Astrocyte (in vitro differentiated cells and primary cell): ENCODE data around the gene FAM83D. TPM values are rescaled to one million over a fixed set of nuclear protein-coding genes. Genes with fewer than 3 reads are reported as not detected.

Experiments used
- DNase-seq: peaks from one replicate; pipeline ENCODE4 v3.0.0-alpha.2; 2010; ENCODE audit warnings: low read depth
- FAIRE-seq: peaks from 2 replicates; lab custom pipeline; 2011; peaks lifted over from hg19 to GRCh38; lab: Jason Lieb, UNC
- H2AFZ ChIP-seq: 2 replicates; pipeline ENCODE4 v1.6.0; 2012; ENCODE audit warnings: low read depth, low read length, inconsistent platforms
- H3K27ac ChIP-seq: 2 replicates; pipeline ENCODE4 v1.5.1; 2011; ENCODE audit warnings: low read depth, low read length, inconsistent platforms
- H3K27me3 ChIP-seq: 2 replicates; pipeline ENCODE4 v1.6.0; 2011; ENCODE audit warnings: low read length, inconsistent platforms; ENCODE audit not compliant: insufficient read depth
- H3K36me3 ChIP-seq: 2 replicates; pipeline ENCODE4 v1.5.1; 2011; ENCODE audit warnings: low read length, inconsistent platforms; ENCODE audit not compliant: insufficient read depth
- H3K4me1 ChIP-seq: 2 replicates; pipeline ENCODE4 v1.5.1; 2011; ENCODE audit warnings: low read length, inconsistent platforms; ENCODE audit not compliant: insufficient read depth
- H3K4me2 ChIP-seq: 2 replicates; pipeline ENCODE4 v1.6.0; 2012; ENCODE audit warnings: low read length, inconsistent platforms
- H3K4me3 ChIP-seq: 2 replicates; pipeline ENCODE4 v1.5.1; 2011; ENCODE audit warnings: low read depth, mild to moderate bottlenecking, low read length, inconsistent platforms; ENCODE audit not compliant: insufficient read depth
- H3K79me2 ChIP-seq: 2 replicates; pipeline ENCODE4 v1.6.0; 2012; ENCODE audit warnings: mild to moderate bottlenecking, low read length, inconsistent platforms; ENCODE audit not compliant: insufficient read depth
- H3K9ac ChIP-seq: 2 replicates; pipeline ENCODE4 v1.6.0; 2012; ENCODE audit warnings: mild to moderate bottlenecking, low read length, inconsistent platforms
- H3K9me3 ChIP-seq: 2 replicates; pipeline ENCODE4 v1.5.1; 2012; ENCODE audit warnings: low read depth, mild to moderate bottlenecking, low read length, inconsistent platforms; ENCODE audit not compliant: insufficient read depth
- H4K20me1 ChIP-seq: 2 replicates; pipeline ENCODE4 v1.6.0; 2012; ENCODE audit warnings: low read length, inconsistent platforms; ENCODE audit not compliant: insufficient read depth
- H3K27ac Mint-ChIP-seq: one replicate; pipeline ENCODE4 v1.8.0; 2021; ENCODE audit warnings: mild to moderate bottlenecking, mixed read lengths; ENCODE audit not compliant: unreplicated experiment
- H3K27me3 Mint-ChIP-seq: one replicate; pipeline ENCODE4 v1.8.0; 2021; ENCODE audit warnings: low read depth, mixed read lengths; ENCODE audit not compliant: unreplicated experiment
- H3K36me3 Mint-ChIP-seq: one replicate; pipeline ENCODE4 v1.8.0; 2021; ENCODE audit warnings: low read depth, mixed read lengths; ENCODE audit not compliant: unreplicated experiment
- H3K4me1 Mint-ChIP-seq: one replicate; pipeline ENCODE4 v1.8.0; 2021; ENCODE audit warnings: low read depth, mixed read lengths; ENCODE audit not compliant: unreplicated experiment
- H3K4me3 Mint-ChIP-seq: one replicate; pipeline ENCODE4 v1.8.0; 2021; ENCODE audit warnings: mild to moderate bottlenecking, moderate library complexity, mixed read lengths; ENCODE audit not compliant: unreplicated experiment
- H3K9me3 Mint-ChIP-seq: one replicate; pipeline ENCODE4 v1.8.0; 2021; ENCODE audit warnings: mild to moderate bottlenecking, mixed read lengths; ENCODE audit not compliant: unreplicated experiment
- EZH2 ChIP-seq: IDR thresholded peaks from 2 replicates; pipeline ENCODE4 v1.6.1; 2012; ENCODE audit warnings: mild to moderate bottlenecking, low read length, inconsistent platforms; ENCODE audit not compliant: insufficient read depth
- total RNA-seq: library from RNA; stranded (reverse); gene quantifications from 2 replicates; pipeline ENCODE4 v1.2.1, GENCODE V29; 2021
- TF ChIP-seq, protein P1 (sequence below): IDR thresholded peaks from 2 replicates; pipeline ENCODE4 v1.5.1; 2011; ENCODE audit warnings: low read depth, mild to moderate bottlenecking, inconsistent platforms, low read length, moderate library complexity; ENCODE audit not compliant: insufficient read depth

FAM83D gene
- total RNA-seq, 1 donor from 2014 or later: 3.3 TPM

DNA sequence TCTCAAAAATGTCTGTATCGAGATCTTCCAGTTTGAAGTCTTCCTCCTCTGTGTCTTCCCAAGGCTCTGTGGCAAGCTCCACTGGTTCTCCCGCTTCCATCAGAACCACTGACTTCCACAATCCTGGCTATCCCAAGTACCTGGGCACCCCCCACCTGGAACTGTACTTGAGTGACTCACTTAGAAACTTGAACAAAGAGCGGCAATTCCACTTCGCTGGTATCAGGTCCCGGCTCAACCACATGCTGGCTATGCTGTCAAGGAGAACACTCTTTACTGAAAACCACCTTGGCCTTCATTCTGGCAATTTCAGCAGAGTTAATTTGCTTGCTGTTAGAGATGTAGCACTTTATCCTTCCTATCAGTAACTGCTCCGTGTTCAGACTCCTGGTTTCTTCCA is 25.9 kb downstream of the FAM83D start:
- Histone ChIP-seq H4K20me1 (no peaks in the 10 kb centered on the region), H3K4me3 (no peak overlapping the region), H3K27me3 (no peaks in the 10 kb centered on the region), H3K4me1 (no peaks in the 10 kb centered on the region), H3K9ac (no peak overlapping the region), H3K27ac (no peak overlapping the region), H3K9me3 (no peaks in the 10 kb centered on the region), H3K4me2 (no peak overlapping the region), H2AFZ (no peak overlapping the region), H3K79me2 (peaks cover 8% of the 10 kb centered on the region), H3K36me3 (peaks cover 5% of the 10 kb centered on the region)
- Mint-ChIP-seq H3K4me3 (no peak overlapping the region), H3K36me3 (no peaks in the 10 kb centered on the region), H3K9me3 (no peaks in the 10 kb centered on the region), H3K27ac (no peak overlapping the region), H3K27me3 (no peaks in the 10 kb centered on the region), H3K4me1 (no peaks in the 10 kb centered on the region)
- FAIRE-seq (no peak), DNase-seq (no peak)
- no peak for TF ChIP-seq EZH2
- TF ChIP-seq, protein P1, sequence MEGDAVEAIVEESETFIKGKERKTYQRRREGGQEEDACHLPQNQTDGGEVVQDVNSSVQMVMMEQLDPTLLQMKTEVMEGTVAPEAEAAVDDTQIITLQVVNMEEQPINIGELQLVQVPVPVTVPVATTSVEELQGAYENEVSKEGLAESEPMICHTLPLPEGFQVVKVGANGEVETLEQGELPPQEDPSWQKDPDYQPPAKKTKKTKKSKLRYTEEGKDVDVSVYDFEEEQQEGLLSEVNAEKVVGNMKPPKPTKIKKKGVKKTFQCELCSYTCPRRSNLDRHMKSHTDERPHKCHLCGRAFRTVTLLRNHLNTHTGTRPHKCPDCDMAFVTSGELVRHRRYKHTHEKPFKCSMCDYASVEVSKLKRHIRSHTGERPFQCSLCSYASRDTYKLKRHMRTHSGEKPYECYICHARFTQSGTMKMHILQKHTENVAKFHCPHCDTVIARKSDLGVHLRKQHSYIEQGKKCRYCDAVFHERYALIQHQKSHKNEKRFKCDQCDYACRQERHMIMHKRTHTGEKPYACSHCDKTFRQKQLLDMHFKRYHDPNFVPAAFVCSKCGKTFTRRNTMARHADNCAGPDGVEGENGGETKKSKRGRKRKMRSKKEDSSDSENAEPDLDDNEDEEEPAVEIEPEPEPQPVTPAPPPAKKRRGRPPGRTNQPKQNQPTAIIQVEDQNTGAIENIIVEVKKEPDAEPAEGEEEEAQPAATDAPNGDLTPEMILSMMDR: no peak

DNA sequence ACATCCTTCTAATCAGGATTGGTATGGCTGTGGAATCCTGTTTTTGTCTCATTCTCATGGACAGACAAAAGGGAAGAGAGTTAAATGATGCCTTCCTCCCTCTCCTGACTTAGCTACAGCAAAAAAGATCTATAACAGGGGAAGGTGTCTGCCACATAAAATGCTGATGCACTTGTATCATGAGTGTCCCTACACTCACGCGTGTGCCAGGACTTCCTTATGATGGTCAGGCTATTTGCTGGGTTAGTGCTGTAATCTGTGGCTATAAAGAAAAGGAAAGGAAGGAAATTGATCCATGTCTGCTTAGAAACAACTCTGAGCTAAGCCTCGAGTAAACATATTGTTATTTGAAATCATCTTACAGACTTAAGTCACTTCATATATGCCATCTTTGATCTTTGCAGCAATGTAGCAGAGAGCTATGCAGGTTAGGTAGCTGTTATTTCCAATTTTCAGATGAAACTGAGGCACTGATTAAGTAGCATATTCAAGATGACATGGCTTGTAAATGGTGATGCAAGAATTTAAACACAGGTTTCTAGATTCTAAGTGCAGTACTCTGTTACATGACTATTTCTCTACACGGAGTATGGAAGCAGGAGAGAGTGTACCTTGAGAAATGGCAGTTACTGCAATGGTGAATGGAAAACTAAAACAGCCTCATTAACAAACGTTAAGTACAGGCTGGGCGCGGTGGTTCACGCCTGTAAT is 27.6 kb downstream of the FAM83D start:
- Mint-ChIP-seq H3K4me3 (no peak overlapping the region), H3K27ac (no peak overlapping the region), H3K36me3 (no peaks in the 10 kb centered on the region), H3K4me1 (no peaks in the 10 kb centered on the region), H3K9me3 (no peaks in the 10 kb centered on the region), H3K27me3 (no peaks in the 10 kb centered on the region)
- H3K4me2 ChIP-seq: no peak overlapping the region
- H3K4me1 ChIP-seq: no peaks in the 10 kb centered on the region
- no peak overlapping the region for H2AFZ ChIP-seq
- no peak overlapping the region for H3K4me3 ChIP-seq
- peaks cover 8% of the 10 kb centered on the region for H3K79me2 ChIP-seq
- no peak overlapping the region for H3K9ac ChIP-seq
- H4K20me1 ChIP-seq: no peaks in the 10 kb centered on the region
- TF ChIP-seq EZH2: no peak
- TF ChIP-seq, protein P1: no peak
- no peaks in the 10 kb centered on the region for H3K27me3 ChIP-seq
- DNase-seq (no peak), FAIRE-seq (no peak)
- H3K9me3 ChIP-seq: no peaks in the 10 kb centered on the region
- peaks cover 5% of the 10 kb centered on the region for H3K36me3 ChIP-seq
- H3K27ac ChIP-seq: no peak overlapping the region

DNA sequence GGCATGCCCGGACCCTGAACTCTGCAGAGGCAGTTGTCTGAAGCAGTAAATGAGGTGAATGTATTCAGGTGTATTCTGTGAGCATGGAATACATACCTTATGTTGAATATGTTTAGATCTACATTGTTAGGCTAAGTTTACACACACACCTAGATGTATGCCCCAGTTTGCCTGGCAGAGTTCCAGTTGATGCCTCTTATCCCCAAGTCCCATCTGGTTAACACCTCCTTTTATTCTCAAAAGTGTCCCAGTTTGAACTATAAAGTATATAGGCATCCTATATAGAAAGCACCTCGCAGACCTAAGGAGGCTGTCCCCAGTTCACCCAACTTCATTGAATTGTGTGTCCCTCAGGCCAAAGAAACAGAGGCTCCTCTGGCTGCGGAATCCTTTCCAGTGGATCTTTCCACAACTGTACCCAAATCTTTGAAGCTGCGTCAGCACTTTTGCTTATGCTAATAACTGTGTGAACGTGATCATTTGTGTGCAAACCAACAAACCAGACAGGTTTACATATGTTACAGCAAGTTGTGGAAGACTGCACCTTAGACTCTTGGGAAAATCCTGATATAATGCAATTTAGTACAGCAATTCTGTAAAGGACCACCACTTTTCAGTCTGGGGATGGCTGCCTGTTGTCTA is 31.1 kb downstream of the FAM83D start:
- Histone ChIP-seq H3K27me3 (no peaks in the 10 kb centered on the region), H3K79me2 (peaks cover 2% of the 10 kb centered on the region), H3K9ac (no peak overlapping the region), H2AFZ (no peak overlapping the region), H3K4me1 (no peaks in the 10 kb centered on the region), H4K20me1 (no peaks in the 10 kb centered on the region), H3K27ac (no peak overlapping the region), H3K36me3 (no peaks in the 10 kb centered on the region), H3K9me3 (no peaks in the 10 kb centered on the region), H3K4me2 (no peak overlapping the region), H3K4me3 (no peak overlapping the region)
- H3K4me1 Mint-ChIP-seq: no peaks in the 10 kb centered on the region
- no peaks in the 10 kb centered on the region for H3K27me3 Mint-ChIP-seq
- no peak overlapping the region for H3K27ac Mint-ChIP-seq
- no peaks in the 10 kb centered on the region for H3K36me3 Mint-ChIP-seq
- TF ChIP-seq, protein P1: no peak
- no peak for TF ChIP-seq EZH2
- FAIRE-seq (no peak), DNase-seq (no peak)
- no peak overlapping the region for H3K4me3 Mint-ChIP-seq
- no peaks in the 10 kb centered on the region for H3K9me3 Mint-ChIP-seq
